Measurements from ENCODE around the gene NPDC1. TPM values are rescaled to one million over a fixed set of nuclear protein-coding genes. Genes with fewer than 3 reads are reported as not detected.

NPDC1 gene
- total and polyA plus RNA-seq, 2 of the 8 experiments (the other 6 are each of a cell fraction or from before 2014, with no cell fraction given): 26.2 to 44.1 TPM

- peak in 1 of 2 experiments; percentile 64 for DNase-seq (ENCODE audit: low read depth in 1 of 2, low spot score in 2 of 2)
- Histone ChIP-seq H3K18ac (ENCODE audit: extremely low read depth, low read length) (no peak overlapping the region; the same call in 1 of the 2 replicates), H3K4ac (replicated peaks; ENCODE audit: insufficient read length, low read depth, low read length) (no peak overlapping the region), H2BK12ac (ENCODE audit: low read depth, low read length) (no peak overlapping the region), H3K4me1 (replicated peaks in 1 of 4; ENCODE audit: control insufficient read depth in 3 of 4, insufficient read depth in 4 of 4, low read length in 3 of 4) (peaks cover 0 to 5% (median under 1%) of the 10 kb centered on the region in 4 experiments; a peak in 2 of 7 replicates), H3K56ac (replicated peaks; ENCODE audit: insufficient read length, low read depth, low read length) (no peak overlapping the region), H3K27me3 (replicated peaks in 1 of 4; ENCODE audit: control insufficient read depth in 3 of 4, extremely low read depth in 1 of 4, insufficient read depth in 3 of 4, low read length in 3 of 4) (no peaks in the 10 kb centered on the region; a peak in 1 of 7 replicates), H2AK5ac (ENCODE audit: low read depth, low read length) (no peak overlapping the region), H4K8ac (ENCODE audit: extremely low read depth, insufficient read depth, low read length) (no peak overlapping the region), H3K27ac (ENCODE audit: low read depth, low read length) (no peak overlapping the region), H3K9ac (replicated peaks in 1 of 4; ENCODE audit: extremely low read depth in 1 of 4, low read depth in 3 of 4, low read length in 3 of 4) (no peak overlapping the region), H4K91ac (replicated peaks; ENCODE audit: insufficient read length, low read length) (no peak overlapping the region), H2AFZ (ENCODE audit: low read length) (no peak overlapping the region), H3K79me2 (ENCODE audit: control insufficient read depth in 1 of 2, insufficient read depth in 2 of 2, low read length in 2 of 2) (no peaks in the 10 kb centered on the region), H2BK5ac (ENCODE audit: low read depth, low read length) (no peak overlapping the region), H3K4me3 (ENCODE audit: extremely low read depth in 1 of 4, insufficient read depth in 2 of 4, low read depth in 3 of 4, low read length in 4 of 4) (no peak overlapping the region), H4K5ac (ENCODE audit: insufficient read length, low read depth, low read length) (no peak overlapping the region), H3K36me3 (ENCODE audit: control insufficient read depth in 2 of 4, insufficient read depth in 4 of 4, low read length in 3 of 4) (peaks cover 0 to 13% (median 0%) of the 10 kb centered on the region in 4 experiments; a peak in 1 of 8 replicates), H2BK15ac (ENCODE audit: low read length) (no peak overlapping the region), H3K23me2 (ENCODE audit: low read depth, low read length) (no peaks in the 10 kb centered on the region; the same call in 1 of the 2 replicates), H4K20me1 (replicated peaks in 1 of 2; ENCODE audit: control insufficient read depth in 1 of 2, insufficient read depth in 2 of 2, low read length in 2 of 2) (no peaks in the 10 kb centered on the region), H3K14ac (ENCODE audit: insufficient read length) (no peak overlapping the region), H3K79me1 (ENCODE audit: low read depth, low read length) (no peaks in the 10 kb centered on the region), H2BK120ac (replicated peaks; ENCODE audit: low read depth, low read length) (no peak overlapping the region), H3K9me3 (ENCODE audit: insufficient read depth in 2 of 2, low read depth in 1 of 2, low read length in 1 of 2) (peaks cover 0 to 27% of the 10 kb centered on the region in 2 experiments; a peak in 2 of 4 replicates), H2BK20ac (ENCODE audit: low read length) (no peak overlapping the region), H3K23ac (ENCODE audit: insufficient read length) (no peak overlapping the region), H3K4me2 (ENCODE audit: insufficient read depth in 1 of 2, low read depth in 2 of 2, low read length in 2 of 2) (peak overlapping the region in 1 of 2 experiments; percentile 28; a peak in 2 of 4 replicates)
- CTCF ChIA-PET (ENCODE audit: partially characterized antibody): interaction anchor here (1.0 to 2.8 kb wide), 7 partner anchors 14 to 88 kb away, joined by 3 to 11 read pairs (median 5); no protein-coding TSS in a partner anchor
- TF ChIP-seq JUND (IDR thresholded peaks at IDR 0.05; ENCODE audit: low read length): no peak
- peak; percentile 51; the same call in 1 of the 2 replicates for TF ChIP-seq MAX (IDR thresholded peaks at IDR 0.05)
- TF ChIP-seq E2F6 (IDR thresholded peaks at IDR 0.05): peak; percentile 51
- POLR2A ChIA-PET (ENCODE audit: partially characterized antibody): interaction anchor here (1.0 kb wide), 1 partner anchor 20 kb away, joined by 4 read pairs; the partner anchor contains the start of gene PAXX
- no peak for FAIRE-seq
- WGBS, 2 experiments (ENCODE audit: extremely low coverage in 1 of 2, insufficient coverage in 1 of 2, insufficient read length in 1 of 2, insufficient replicate concordance in 2 of 2, low coverage in 1 of 2, low lambda C conversion rate in 2 of 2, missing lambda C conversion rate in 1 of 2): 86% methylated on average over 50 of the region's 67 CpGs; no CpG with 5 or more reads in 1 of the 2 experiments
Measured at GRCh38 chr9:137012694-137013570, 33.0 kb downstream of the NPDC1 start.
